GM19397 (cell line): ENCODE data around the gene PANX1.
"Not testable (repeated sequence)": the region's sequence is repeated elsewhere in the genome, so short reads cannot be mapped to it uniquely, and the experiment has no call there.

ENCODE experiments used
- ATAC-seq: cut with Tn5 transposase; IDR thresholded peaks from one replicate; pipeline ENCODE4 v1.9.1; 2021; ENCODE audit warnings: mild to moderate bottlenecking, moderate library complexity; ENCODE audit not compliant: unreplicated experiment

Gene PANX1

DNA sequence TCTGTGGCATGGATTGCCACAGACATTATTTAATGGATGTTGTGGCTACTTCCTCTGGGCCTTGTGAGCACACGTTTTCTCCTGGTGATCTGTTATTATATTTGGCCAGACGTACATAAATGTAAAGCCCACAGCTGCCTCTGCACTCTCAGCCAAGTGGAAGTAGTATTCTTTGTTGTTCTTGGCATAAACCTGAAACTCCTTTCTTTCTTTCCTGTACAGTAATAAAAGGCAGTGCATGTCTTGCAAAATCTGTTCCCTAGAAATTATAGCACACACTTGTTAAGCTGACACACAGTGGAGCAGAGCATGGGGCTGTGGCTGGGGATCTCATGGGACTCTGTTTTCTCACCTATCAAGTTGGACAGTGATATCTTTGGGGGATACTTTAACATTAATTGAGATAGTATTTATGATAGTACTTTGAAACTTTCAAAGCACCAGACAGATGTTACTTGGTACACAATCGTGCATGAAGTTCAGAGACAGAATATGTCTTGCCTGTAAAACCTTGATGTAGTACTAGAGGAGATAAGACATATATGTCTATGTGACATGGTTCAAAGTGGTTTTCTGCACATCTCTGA is 20.9 kb downstream of the PANX1 start:
- no peak for ATAC-seq

GRCh38 chr11:94150056-94150455 is 21.4 kb downstream of the PANX1 start:
- ATAC-seq = no peak

DNA sequence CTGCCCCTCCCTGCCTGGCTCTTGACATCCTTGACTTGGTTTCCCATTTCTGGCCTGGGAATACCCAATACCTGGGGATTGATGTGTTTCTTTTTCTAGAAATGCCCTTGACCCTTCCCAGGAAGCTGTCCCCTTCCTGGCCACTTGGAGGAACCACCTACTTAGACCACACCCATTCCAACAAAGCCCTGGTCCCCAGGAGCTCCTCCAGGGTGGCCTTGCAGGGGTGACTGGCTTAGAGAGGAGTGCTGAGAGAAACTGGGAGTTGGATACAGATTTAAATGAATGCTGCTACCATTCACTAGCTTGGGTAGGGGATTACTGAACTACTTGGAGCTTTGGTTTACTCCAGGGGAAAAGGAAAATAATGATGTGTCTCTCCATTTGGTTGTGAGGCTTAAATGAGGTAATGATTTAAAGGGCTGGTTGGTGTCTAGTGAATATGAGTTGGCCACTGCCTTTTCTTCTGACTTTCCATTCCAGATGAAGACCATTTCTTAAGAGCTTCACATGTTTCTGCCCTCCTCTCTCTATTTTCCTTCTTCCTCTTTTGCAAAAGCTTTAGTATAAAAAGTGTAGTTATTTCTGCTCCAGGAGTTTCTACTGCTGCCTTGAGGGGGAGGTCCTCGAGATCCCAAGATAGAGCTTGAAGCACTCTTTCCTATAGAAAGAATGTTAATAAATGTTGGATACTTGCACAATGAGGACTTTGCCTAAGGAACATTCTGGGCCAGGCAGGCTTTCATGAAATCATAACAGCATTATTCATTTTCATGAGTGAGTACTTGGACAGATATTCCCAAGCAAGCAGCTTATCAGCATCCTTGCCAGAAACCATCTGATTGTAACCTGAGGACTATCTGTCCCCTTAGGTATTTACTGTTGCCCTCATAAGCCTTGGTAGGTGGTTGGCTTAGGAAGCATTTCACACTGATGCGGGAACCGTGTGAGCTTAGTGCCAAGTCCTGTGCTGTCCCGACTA is 22.4 kb downstream of the PANX1 start:
- no peak for ATAC-seq

GRCh38 chr11:94151903-94152677 is 23.4 kb downstream of the PANX1 start:
- no peak for ATAC-seq

DNA sequence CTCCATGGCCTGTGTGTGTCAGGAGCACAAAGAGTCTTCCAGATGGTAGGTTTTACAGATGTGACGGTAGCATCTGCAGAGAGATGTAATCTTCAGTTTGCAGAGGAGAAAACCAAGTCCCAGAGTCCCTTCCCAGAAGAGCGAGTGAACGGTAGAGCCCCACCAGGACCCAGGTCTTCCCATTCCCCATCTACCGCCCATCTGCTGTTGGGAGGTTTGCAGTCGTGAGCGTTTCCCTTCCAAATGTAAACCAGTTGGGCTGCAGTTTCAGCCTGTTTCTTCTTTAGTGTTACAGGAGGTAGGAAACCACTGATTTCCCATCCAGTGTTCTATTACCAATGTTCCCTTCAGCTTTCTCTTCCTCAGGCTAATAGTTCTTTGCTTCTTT is 24.0 kb downstream of the PANX1 start:
- ATAC-seq = no peak

DNA sequence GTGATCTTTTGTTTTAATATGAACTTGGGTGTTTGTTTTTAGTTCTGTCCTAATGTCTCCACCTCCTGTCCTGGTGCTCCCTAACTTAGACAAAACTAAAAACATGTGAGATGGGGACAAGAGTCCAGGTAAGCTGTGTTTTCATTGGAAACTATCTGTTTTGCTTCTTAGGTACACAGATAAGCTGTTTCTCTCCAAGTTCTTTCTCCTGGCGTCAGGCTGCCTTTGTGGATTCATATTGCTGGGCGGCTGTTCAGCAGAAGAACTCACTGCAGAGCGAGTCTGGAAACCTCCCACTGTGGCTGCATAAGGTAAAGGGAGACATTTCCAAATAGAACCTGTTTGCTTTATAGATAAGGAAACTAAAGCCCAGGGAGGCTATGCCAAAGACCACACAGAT is 24.7 kb downstream of the PANX1 start:
- no peak for ATAC-seq

GRCh38 chr11:94154095-94154856 is 25.6 kb downstream of the PANX1 start:
- no peak for ATAC-seq

DNA sequence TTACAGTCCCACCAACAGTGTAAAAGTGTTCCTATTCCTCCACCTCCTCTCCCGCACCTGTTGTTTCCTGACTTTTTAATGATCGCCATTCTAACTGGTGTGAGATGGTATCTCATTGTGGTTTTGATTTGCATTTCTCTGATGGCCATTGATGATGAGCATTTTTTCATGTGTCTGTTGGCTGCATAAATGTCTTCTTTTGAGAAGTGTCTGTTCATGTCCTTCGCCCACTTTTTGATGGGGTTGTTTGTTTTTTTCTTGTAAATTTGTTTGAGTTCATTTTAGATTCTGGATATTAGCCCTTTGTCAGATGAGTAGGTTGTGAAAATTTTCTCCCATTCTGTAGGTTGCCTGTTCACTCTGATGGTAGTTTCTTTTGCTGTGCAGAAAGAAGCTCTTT is 28.7 kb downstream of the PANX1 start:
- ATAC-seq = not testable (repeated sequence)

GRCh38 chr11:94168882-94169281 is 40.2 kb downstream of the PANX1 start:
- no peak for ATAC-seq

- no peak for ATAC-seq
Measured at GRCh38 chr11:94169516-94169915, 40.9 kb downstream of the PANX1 start.

DNA sequence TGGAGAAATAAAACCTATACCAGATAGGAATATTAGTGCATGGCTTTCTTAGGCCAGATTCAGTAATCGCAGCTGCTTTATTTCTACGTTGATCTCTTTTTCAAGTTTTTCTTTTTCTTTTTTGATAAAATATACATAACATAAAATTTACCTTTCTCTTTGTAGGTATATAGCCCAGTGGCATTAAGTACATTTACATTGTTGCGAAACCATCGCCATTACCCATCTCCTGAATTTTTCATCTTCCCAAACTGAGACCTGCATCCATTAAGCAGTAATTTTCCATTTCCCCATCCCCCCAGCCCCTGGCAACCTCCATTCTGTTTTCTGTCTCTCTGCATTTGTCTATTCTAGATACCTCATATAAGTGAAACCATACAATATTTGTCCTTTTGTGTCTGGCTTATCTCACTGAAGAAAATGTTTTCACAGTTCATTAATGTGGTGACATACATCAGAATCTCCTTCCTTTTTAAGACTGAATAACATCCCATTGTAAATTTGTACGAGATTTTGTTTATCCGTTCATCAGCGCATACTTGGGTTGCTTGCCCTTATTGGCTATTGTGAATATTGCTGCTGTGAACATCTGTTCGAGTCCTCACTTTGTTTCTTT is 41.4 kb downstream of the PANX1 start:
- ATAC-seq = no peak

- no peak for ATAC-seq
Measured at GRCh38 chr11:94170953-94171352, 42.3 kb downstream of the PANX1 start.

DNA sequence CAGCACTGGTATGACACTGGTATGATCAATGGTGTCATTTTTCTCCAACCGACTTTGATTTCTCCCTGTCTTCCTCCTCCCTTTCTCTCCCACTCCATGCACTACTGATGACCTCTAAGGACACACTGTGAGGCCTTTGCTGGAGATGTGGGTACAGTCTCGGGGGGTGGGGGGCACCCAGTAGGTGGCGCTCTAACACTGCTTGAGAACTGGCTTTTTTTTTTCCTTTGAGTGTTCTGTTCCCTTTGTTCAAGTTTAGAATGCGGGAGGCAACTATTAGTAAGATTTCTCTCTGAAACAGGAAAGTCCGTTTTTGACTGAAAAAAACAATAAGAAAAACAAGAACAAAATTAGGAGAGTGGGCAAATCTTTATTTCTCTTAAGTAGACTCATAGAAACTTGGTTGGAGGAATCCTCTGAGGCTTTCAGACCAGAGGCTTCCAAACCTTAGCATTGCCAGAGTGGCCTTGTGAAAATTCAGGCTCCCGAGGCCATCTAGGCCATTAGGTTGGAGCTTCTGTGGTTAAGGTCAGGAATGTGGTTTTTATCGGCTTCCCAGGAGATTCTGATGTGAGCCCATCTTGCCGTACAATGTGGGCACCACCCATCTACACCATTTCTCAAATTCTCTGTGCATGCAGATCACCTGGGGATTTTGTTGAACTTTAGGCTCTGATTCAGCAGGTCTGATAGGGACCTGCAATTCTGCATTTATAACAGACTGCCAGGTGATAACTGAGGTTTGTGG is 43.2 kb downstream of the PANX1 start:
- ATAC-seq = no peak

DNA sequence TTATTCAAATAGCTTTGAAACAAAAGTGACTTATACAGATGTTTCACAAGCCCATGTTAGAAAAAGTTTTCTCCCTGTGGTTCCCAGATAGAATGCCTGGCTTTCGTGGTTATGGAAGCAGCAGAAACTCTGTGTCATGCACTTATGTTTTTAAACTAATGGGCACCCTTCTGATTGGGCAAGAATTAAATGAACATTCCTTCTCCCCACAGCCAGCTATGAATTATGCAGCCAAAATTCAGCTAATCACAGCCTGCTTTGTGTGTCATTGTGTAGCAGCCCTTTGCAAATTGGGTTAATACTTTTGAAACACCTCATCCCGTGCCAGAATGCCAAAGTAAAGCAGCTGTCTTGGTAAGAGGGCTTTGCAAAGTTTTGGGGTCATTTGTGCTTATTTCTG is 46.9 kb downstream of the PANX1 start:
- no peak for ATAC-seq

DNA sequence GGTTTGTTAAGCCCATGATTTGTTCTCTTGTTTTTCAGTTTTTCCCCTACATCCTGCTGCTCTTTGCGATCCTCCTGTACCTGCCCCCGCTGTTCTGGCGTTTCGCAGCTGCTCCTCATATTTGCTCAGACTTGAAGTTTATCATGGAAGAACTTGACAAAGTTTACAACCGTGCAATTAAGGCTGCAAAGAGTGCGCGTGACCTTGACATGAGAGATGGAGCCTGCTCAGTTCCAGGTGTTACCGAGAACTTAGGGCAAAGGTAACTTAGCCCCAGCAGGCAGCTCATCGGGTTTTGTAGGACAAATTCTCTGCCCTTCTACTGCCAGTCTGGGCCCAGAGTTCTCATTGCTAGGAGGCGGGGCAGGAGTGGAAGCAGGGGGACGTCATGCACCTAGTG is 49.7 kb downstream of the PANX1 start:
- ATAC-seq = no peak

DNA sequence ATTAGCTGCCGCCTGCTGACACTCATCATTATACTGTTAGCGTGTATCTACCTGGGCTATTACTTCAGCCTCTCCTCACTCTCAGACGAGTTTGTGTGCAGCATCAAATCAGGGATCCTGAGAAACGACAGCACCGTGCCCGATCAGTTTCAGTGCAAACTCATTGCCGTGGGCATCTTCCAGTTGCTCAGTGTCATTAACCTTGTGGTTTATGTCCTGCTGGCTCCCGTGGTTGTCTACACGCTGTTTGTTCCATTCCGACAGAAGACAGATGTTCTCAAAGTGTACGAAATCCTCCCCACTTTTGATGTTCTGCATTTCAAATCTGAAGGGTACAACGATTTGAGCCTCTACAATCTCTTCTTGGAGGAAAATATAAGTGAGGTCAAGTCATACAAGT is 51.1 kb downstream of the PANX1 start:
- no peak for ATAC-seq

DNA sequence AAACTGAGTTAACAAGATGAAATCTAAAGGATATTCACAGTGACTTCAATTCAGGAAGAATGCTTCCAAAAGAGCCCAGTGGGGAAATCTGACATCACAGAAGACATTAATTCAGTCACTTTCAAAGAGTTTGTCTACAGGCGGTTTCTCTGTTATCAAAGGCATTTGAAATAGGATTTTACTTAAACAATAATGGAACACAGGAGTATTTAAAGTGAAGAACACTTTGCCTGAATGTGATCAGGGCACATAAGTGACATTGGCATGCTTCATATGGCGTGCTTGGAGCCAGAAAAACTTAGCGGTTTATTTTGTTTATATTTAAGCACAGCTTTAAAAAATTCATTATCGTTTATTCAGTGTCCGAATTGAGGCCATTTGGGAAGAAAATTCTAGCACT is 52.9 kb downstream of the PANX1 start:
- no peak for ATAC-seq

DNA sequence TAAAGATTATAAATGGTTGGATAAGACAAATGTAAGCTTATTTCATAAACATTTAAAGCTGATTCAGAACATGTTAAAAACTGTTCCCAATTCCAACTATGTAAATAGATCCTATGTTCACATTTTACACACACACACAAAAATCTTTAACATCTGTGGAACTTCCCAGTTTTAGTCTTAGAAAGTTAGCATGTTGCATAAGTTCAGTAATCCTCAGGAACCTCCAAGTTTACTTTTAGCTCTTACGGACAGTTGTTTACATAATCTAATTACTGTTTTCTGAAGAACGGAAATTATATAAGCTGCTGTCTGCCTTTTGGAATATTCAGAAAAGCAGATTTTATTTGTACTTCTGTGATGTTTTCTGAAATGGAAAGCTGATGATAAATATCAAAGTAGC is 53.3 kb downstream of the PANX1 start:
- no peak for ATAC-seq

GRCh38 chr11:94183251-94183885 is 54.7 kb downstream of the PANX1 start:
- no peak for ATAC-seq
